ENCODE results near the gene NEMP1.

Gene NEMP1

GRCh38 chr12:57012600-57013465, 65.8 kb downstream of the NEMP1 start:
- Histone ChIP-seq H3K27me3 (ENCODE audit: insufficient read depth, poor library complexity, severe bottlenecking) (peaks cover 3% of the 10 kb centered on the region), H3K27ac (replicated peaks) (no peak overlapping the region), H3K4me3 (replicated peaks; ENCODE audit: insufficient read depth, low read length) (no peak overlapping the region)
- DNase-seq (ENCODE audit: low read depth in 1 of 2, low spot score in 1 of 2), result no peak
- TF ChIP-seq REST (IDR thresholded peaks at IDR 0.05; ENCODE audit: insufficient replicate concordance, low read depth) (no peak), POLR2AphosphoS5 (IDR thresholded peaks at IDR 0.05; ENCODE audit: low read depth) (no peak), CTCF (IDR thresholded peaks at IDR 0.05; ENCODE audit: insufficient read depth, low read length) (no peak), SPI1 (IDR thresholded peaks at IDR 0.05; ENCODE audit: borderline replicate concordance, low read depth) (no peak), GABPA (IDR thresholded peaks at IDR 0.05; ENCODE audit: low read depth) (no peak)

GRCh38 chr12:57011438-57012424, 66.9 kb downstream of the NEMP1 start:
- H3K27me3 ChIP-seq (ENCODE audit: insufficient read depth, poor library complexity, severe bottlenecking), result peaks cover 3% of the 10 kb centered on the region
- TF ChIP-seq CTCF (IDR thresholded peaks at IDR 0.05; ENCODE audit: insufficient read depth, low read length) (no peak), GABPA (IDR thresholded peaks at IDR 0.05; ENCODE audit: low read depth) (no peak), SPI1 (IDR thresholded peaks at IDR 0.05; ENCODE audit: borderline replicate concordance, low read depth) (no peak), REST (IDR thresholded peaks at IDR 0.05; ENCODE audit: insufficient replicate concordance, low read depth) (no peak), POLR2AphosphoS5 (IDR thresholded peaks at IDR 0.05; ENCODE audit: low read depth) (no peak)
- no peak overlapping the region for H3K27ac ChIP-seq (replicated peaks)
- DNase-seq (ENCODE audit: low read depth in 1 of 2, low spot score in 1 of 2), result no peak
- H3K4me3 ChIP-seq (replicated peaks; ENCODE audit: insufficient read depth, low read length), result no peak overlapping the region

GRCh38 chr12:57010627-57011247, 67.9 kb downstream of the NEMP1 start:
- no peak overlapping the region for H3K4me3 ChIP-seq (replicated peaks; ENCODE audit: insufficient read depth, low read length)
- no peak for DNase-seq (ENCODE audit: low read depth in 1 of 2, low spot score in 1 of 2)
- peaks cover 3% of the 10 kb centered on the region for H3K27me3 ChIP-seq (ENCODE audit: insufficient read depth, poor library complexity, severe bottlenecking)
- H3K27ac ChIP-seq (replicated peaks), result no peak overlapping the region
- no peak for TF ChIP-seq SPI1 (IDR thresholded peaks at IDR 0.05; ENCODE audit: borderline replicate concordance, low read depth)
- TF ChIP-seq POLR2AphosphoS5 (IDR thresholded peaks at IDR 0.05; ENCODE audit: low read depth), result no peak
- no peak for TF ChIP-seq REST (IDR thresholded peaks at IDR 0.05; ENCODE audit: insufficient replicate concordance, low read depth)
- no peak for TF ChIP-seq CTCF (IDR thresholded peaks at IDR 0.05; ENCODE audit: insufficient read depth, low read length)
- no peak for TF ChIP-seq GABPA (IDR thresholded peaks at IDR 0.05; ENCODE audit: low read depth)

Data from HL-60 (cell line).